SH-SY5Y (cell line): ENCODE measurements around the gene DHCR7.

Experiments used
- GATA2 ChIP-seq: IDR thresholded peaks from 2 replicates; pipeline ENCODE4 v1.6.1; 2011; ENCODE audit warnings: mild to moderate bottlenecking, low read depth, low read length
- GATA3 ChIP-seq: IDR thresholded peaks from 2 replicates; pipeline ENCODE4 v1.6.1; 2011; ENCODE audit warnings: low read depth, mild to moderate bottlenecking, low read length, moderate library complexity

Gene DHCR7

DNA sequence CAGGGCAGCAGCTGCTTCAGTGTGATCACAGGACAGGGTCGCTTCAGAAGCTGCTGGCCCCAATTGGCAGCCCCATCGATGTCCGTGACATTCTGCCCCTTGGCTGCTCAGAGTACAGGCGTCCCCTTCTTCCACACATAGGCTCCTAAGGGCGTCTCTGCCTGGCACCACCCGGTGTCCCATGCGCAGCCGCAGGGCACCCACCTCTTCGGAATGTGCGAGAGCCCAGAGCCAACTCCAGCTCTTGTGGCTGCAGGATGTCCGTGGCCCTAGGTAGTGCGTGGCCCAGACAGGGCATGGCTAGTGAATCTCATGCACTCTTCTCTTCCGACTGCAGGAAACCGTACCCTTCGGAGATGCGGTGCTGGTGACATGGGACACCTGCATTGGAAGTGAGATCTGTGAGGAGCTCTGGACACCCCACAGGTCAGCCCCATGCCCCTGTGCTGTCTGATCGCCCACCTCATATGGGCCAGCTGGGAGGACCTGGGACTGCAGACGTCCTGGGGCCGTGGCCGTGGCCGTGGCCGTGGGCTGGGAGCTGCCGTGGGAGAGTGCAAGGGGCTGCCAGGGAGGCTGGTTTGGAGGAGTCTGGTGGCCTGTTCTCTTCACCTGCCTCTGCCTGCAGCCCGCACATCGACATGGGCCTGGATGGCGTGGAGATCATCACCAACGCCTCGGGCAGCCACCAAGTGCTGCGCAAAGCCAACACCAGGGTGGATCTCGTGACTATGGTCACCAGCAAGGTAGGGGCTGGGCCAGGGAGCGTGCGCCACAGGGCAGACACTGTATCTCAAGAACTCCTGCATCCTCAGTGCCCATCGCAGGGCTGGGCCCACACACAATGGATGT, 25.0 kb upstream of the DHCR7 start:
- TF ChIP-seq GATA3 (no peak), GATA2 (no peak)

- TF ChIP-seq GATA3 (no peak), GATA2 (no peak)
Measured at GRCh38 chr11:71472357-71472885, 24.2 kb upstream of the DHCR7 start.

DNA sequence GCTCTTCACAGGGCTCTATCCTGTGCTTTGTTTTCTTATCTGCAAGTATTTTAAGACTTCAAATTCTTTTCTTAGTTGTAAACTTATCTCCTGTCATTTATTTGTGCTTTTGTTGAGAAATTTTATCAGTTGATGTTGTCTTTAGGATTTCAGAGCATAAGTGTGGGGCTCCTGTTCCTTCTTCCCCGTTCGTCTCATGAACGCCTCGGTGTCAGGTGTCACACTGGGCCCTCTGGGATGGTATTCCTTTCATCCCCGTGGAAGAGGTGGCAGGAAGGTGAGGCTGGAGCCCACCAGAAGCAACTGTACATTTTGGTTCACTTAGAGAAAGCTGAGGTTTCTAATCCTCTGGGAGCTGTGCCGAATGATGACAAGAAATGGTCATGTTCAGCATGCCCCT, 22.8 kb upstream of the DHCR7 start:
- no peak for TF ChIP-seq GATA2
- no peak for TF ChIP-seq GATA3

DNA sequence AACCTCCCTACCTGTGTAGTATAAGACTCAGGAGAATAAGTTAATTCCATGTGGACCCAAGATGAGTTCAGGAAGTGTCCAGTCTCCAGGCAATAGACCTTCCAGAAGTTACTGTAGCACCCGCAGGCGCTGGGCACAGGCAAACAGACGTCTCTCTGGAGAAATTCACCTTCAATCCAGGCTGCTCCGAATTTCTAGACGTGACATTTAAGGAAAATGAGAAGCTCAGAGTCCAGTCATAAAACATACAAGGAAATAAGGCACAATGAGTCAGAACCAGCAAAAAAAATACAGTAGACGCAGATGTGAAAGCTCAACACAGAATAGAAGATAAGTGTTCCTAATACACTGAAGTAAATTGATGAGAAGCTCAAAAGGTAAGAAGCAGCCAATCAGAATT, 19.0 kb upstream of the DHCR7 start:
- no peak for TF ChIP-seq GATA2

GRCh38 chr11:71466358-71466757, 18.2 kb upstream of the DHCR7 start:
- TF ChIP-seq GATA2 (no peak), GATA3 (no peak)

DNA sequence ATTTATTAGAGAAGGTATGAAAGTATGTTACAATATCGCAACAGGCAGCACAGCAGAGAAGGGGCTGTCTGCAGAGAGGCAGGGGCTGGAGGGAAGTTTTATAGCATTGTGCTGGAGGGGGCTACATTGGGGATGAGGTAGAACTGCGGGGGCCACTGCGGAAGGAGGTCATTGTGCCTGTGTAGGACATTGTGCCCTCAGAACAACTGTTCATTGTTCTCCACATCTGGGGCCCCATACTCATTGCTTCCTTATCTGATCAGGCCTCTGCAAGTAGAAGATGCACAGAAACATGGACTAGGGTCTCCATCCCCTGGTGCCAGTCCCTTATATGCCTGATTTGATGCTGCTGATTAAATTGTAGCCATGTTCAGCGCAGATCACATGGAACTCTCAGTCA, 16.9 kb upstream of the DHCR7 start:
- TF ChIP-seq GATA2 (no peak), GATA3 (no peak)

DNA sequence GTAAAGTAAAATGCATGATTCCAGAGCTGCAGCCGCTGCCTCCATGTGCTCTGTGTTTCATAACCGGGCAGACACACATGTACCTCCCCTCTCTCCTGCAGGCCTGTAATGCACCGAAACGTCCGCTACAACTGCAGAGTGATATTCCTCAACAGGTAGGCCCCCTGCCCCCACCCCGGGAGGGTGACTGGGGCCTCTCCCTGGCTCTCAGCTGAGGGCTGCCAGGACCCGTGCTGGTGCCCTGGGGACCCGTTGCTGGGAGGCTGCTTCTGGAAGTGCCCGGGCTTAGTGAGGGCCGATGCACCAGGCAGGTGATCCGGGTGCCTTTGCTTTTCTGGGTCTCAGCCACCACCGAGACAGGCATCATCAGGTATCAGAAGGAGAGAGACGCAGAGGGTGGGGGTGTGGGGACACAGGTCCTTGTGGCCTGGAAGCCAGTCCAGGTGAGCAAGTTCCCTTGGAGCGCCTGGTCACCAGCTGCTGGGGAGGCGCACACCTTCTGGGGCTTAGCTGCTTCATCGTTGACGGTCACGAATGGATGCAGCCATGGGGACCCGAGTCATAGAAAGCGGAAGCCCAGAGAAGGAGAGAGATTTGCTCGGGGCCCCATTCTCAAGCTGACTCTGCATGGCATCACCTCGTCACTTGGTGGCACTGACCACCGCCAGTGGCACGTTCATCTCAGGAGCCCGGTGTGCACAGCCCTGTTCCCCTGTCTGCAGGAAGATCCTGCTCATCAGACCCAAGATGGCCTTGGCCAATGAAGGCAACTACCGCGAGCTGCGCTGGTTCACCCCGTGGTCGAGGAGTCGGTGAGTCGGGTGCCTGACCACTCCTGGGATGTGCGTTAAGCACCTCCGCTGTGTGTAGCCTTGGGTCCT, 15.4 kb upstream of the DHCR7 start:
- TF ChIP-seq GATA2, result no peak
- no peak for TF ChIP-seq GATA3

- TF ChIP-seq GATA2 (no peak), GATA3 (no peak)
Measured at GRCh38 chr11:71462726-71463125, 14.5 kb upstream of the DHCR7 start.

DNA sequence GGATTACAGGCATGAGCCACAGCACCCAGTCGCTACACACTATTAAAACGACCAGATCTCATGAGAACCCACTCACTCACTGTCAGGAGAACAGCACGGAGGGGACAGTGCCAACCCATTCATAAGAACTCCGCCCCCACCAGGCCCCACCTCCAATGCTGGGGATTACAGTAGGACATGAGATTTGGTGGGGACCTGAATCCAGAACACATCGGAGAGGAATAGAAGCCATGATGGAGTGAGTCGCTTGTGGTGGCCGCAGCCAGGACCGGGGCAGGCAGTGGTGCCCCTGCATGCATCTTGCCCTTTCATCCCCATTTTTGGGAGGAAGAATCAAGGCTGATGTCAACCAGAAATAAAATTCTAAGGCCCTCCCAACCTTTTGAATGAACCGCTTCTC, 13.5 kb upstream of the DHCR7 start:
- no peak for TF ChIP-seq GATA2
- no peak for TF ChIP-seq GATA3

DNA sequence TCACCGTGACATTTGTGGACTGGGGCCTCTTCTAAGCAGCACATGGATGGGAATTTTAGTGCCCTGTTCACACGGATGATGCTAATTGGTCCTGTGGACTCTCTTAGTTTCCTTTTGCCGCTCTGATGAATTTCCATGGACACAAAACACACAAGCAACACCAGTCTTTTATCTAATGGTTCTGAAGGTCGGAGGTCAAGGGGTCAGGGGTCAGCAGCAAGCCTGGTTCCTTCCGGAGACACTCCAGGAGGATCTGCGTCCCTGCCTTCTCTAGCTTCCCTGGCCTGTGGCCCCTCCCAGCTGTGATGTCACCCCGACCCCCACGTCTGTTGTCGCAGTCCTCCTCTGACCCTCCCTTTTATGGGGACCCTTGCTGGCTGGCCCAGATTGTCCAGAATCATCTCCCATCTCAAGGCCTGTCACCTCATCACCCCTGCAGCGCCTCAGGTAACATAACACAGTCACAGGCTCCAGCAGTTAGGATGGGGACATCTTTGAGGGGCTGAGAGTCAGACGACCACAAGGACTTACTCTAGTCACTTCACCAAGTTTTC, 11.7 kb upstream of the DHCR7 start:
- no peak for TF ChIP-seq GATA2
- no peak for TF ChIP-seq GATA3

DNA sequence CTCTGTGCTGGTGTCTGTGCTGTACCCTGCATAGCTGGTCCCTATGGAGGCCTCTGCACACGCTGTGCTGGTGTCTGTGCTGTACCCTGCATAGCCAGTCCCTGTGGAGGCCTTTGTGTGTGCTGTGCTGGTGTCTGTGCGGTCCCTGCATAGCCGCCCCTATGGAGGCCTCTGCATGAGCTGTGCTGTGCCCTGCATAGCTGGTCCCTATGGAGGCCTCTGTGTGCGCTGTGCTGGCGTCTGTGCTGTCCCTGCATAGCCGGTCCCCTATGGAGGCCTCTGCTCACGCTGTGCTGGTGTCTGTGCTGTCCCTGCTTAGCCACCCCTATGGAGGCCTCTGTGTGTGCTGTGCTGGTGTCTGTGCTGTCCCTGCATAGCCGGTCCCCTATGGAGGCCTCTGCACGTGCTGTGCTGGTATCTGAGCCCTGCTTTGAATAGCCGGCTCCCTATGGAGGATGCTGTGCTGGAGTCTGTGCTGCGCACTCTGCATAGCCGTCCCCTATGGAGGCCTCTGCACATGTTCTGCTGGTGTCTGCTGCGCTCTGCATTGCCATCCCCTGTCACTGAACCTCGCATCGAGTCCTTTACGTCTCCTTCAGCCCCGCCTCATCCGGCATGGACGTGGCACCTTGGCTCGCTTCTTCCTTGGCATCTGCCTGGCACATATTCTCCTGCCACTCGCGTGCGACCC, 11.0 kb upstream of the DHCR7 start:
- TF ChIP-seq GATA3, result no peak
- TF ChIP-seq GATA2, result no peak

DNA sequence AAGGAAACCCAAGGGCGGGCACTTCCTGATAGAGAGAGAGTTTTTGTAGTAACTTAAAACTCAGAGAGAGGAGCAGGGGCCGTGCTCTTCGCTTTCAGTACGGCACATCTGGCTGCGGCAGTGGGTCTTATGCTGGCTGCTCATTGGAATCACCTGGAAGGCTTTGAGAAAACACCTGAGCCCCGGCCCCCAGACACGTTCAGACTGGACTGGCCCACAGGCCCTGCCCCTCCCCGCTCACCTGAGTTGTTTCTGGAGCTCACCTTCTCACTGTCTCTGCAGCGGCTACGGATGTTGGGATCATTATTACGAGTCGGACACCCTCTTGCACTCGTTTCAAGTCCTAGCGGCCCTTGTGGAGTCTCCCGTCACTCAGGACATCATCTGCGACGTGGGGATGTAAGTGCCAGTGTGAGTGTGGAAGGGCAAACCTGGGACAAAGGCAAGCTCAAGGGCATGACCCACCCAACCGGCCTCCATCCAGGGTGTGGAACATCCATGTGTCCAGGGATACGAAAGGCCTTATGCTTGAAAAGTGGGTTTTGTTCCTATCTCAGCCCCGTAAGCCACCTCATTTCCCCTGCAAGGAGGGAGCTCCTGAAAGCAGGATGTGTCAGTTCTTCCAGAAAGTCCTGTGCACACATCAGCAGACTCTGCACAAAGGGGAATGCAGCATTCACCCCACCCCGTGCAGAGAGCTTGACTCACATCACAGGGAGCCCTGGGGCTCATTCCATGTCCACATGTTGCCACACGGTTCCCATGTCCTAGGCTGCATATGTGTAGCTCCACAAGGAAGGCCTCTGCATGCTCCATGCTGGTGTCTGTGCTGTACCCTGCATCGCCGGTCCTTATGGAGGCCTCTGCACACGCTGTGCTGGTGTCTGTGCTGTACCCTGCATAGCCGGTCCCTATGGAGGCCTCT, 10.2 kb upstream of the DHCR7 start:
- TF ChIP-seq GATA2 (no peak), GATA3 (no peak)

DNA sequence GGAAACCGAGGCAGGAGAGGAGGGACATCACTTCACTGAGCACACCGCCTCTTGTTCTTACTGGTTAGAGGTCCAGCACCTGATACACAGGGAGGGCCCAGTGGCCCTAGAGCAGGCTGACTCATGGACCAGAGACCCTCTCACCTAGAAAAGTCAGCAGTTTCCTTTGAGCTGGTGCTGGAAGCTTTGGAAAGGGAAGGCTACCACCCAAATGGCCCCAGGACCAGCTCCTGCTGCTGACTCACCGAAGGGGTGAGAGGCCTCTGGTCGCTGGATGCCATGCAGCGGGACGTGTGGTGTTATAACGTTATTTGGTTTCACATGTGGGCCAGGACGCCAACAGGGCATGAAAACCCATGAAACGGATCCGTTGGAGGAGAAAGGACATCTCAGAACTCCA, 8.6 kb upstream of the DHCR7 start:
- TF ChIP-seq GATA3, result no peak
- no peak for TF ChIP-seq GATA2
